GM12878 (cell line): Measurements from ENCODE around the gene BRCA1. TPM values are rescaled to one million over a fixed set of nuclear protein-coding genes. Genes with fewer than 3 reads are reported as not detected.

ENCODE experiments used
- ATAC-seq: fragments of 200-7000 bp; cut with Tn5 transposase; 3 replicates; pipeline ENCODE4 v1.9.1; 2020; ENCODE audit warnings: mild to moderate bottlenecking, moderate library complexity
- BruUV-seq: library from RNA; stranded (reverse); fragments of 400-500 nt; replicated peaks from 2 replicates; lab custom pipeline; 2021; lab: Mats Ljungman, UMichigan
- CTCF ChIA-PET: fragments of 300-600 bp; sonication (Branson Sonifier 250); formaldehyde crosslinking; extraction: SDS; loops from one replicate; lab custom pipeline; 2021; ENCODE audit warnings: inconsistent platforms; lab: Yijun Ruan, JAX
- POLR2A ChIA-PET: fragments of 350-600 bp; formaldehyde crosslinking; extraction: SDS; loops from one replicate; lab custom pipeline; 2021; ENCODE audit warnings: inconsistent platforms; lab: Charles Lee
- RAD21 ChIA-PET: fragments of 300-600 bp; sonication (Branson Sonifier 250); formaldehyde crosslinking; loops from one replicate; lab custom pipeline; 2023; ENCODE audit warnings: antibody characterized with exemption; ENCODE audit not compliant: unreplicated experiment; lab: Charles Lee
- SMC1A ChIA-PET: fragments of 300-600 bp; sonication (Branson Sonifier 250); formaldehyde crosslinking; loops from one replicate; lab custom pipeline; 2023; ENCODE audit not compliant: unreplicated experiment, uncharacterized antibody; lab: Charles Lee
- DNase-seq: peaks from one replicate; pipeline ENCODE4 v3.0.0-alpha.2; 2011; ENCODE audit warnings: low read depth, low spot score
- FAIRE-seq: peaks from 3 replicates; lab custom pipeline; 2011; peaks lifted over from hg19 to GRCh38; lab: Jason Lieb, UNC
- H2AFZ ChIP-seq: 2 replicates; pipeline ENCODE4 v1.6.0; 2011; ENCODE audit warnings: low read depth, low read length, control low read depth; ENCODE audit not compliant: control insufficient read depth
- H3K27ac ChIP-seq: 2 replicates; pipeline ENCODE4 v1.5.1; 2011; ENCODE audit warnings: control low read depth; ENCODE audit not compliant: control insufficient read depth, insufficient read depth
- H3K27me3 ChIP-seq, 2 experiments: replicated peaks in 1 of 2; 2 replicates each; pipeline versions ENCODE4 v1.6.0 to v1.6.1; 2011; ENCODE audit warnings: low read length in 1 of 2; ENCODE audit not compliant: control insufficient read depth in 2 of 2, insufficient read depth in 2 of 2
- H3K36me3 ChIP-seq, 2 experiments: 2 replicates each; pipeline ENCODE4 v1.5.1; 2011; ENCODE audit warnings: low read length in 1 of 2; ENCODE audit not compliant: control insufficient read depth in 2 of 2, insufficient read depth in 2 of 2
- H3K4me1 ChIP-seq: 2 replicates; pipeline ENCODE4 v1.6.1; 2011; ENCODE audit warnings: mild to moderate bottlenecking, low read length, moderate library complexity, mixed read lengths; ENCODE audit not compliant: control insufficient read depth, insufficient read depth
- H3K4me2 ChIP-seq: 2 replicates; pipeline ENCODE4 v1.6.0; 2011; ENCODE audit warnings: control low read depth; ENCODE audit not compliant: control insufficient read depth, insufficient read depth
- H3K4me3 ChIP-seq: fragments of 200-600 bp; sonication (generic); 2 replicates; pipeline ENCODE4 v1.5.1; 2016
- H3K79me2 ChIP-seq: 2 replicates; pipeline ENCODE4 v1.6.0; 2011; ENCODE audit warnings: low read length; ENCODE audit not compliant: control insufficient read depth, insufficient read depth
- H3K9ac ChIP-seq: 2 replicates; pipeline ENCODE4 v1.8.0; 2011; ENCODE audit warnings: low read length, control low read depth, mixed read lengths; ENCODE audit not compliant: control insufficient read depth, insufficient read depth
- H3K9me3 ChIP-seq: replicated peaks from 3 replicates; pipeline ENCODE4 v1.5.1; 2011; ENCODE audit warnings: mild to moderate bottlenecking, low read length; ENCODE audit not compliant: control insufficient read depth, insufficient read depth
- H4K20me1 ChIP-seq: 2 replicates; pipeline ENCODE4 v1.6.0; 2011; ENCODE audit not compliant: control insufficient read depth, insufficient read depth
- BHLHE40 ChIP-seq, 2 experiments: fragments of 450-650 bp in 1 of 2; IDR thresholded peaks; 2 replicates each; pipeline ENCODE4 v1.6.1; 2011 to 2017; ENCODE audit warnings: low read depth in 2 of 2, borderline replicate concordance in 1 of 2, improper control_type of control experiment in 1 of 2, low read length in 1 of 2, mild to moderate bottlenecking in 1 of 2
- HDAC2 ChIP-seq: fragments of 200-600 bp; sonication (generic); IDR thresholded peaks from 2 replicates; pipeline ENCODE4 v1.6.1; 2017
- PAX5 ChIP-seq: IDR thresholded peaks from 2 replicates; pipeline ENCODE4 v1.6.1; 2011; ENCODE audit warnings: low read depth, low read length, borderline replicate concordance
- POLR2AphosphoS5 ChIP-seq: IDR thresholded peaks from 2 replicates; pipeline ENCODE4 v1.6.1; 2011; ENCODE audit warnings: mild to moderate bottlenecking, low read length, inconsistent platforms
- WRNIP1 ChIP-seq: IDR thresholded peaks from 2 replicates; pipeline ENCODE4 v1.6.1; 2011; ENCODE audit warnings: low read depth, low read length, improper control_type of control experiment, borderline replicate concordance
- ZNF24 ChIP-seq: fragments of 450-650 bp; IDR thresholded peaks from 2 replicates; pipeline ENCODE4 v1.6.1; 2017; ENCODE audit warnings: antibody characterized with exemption, mild to moderate bottlenecking
- WGBS: methylation state at CpG from one replicate; pipeline ENCODE4 v1.1.6; 2016; ENCODE audit warnings: low lambda C conversion rate; ENCODE audit not compliant: insufficient replicate concordance, insufficient coverage; ENCODE audit errors: missing lambda C conversion rate; 5-methylcytosine and 5-hydroxymethylcytosine counted together
- in situ Hi-C: fragments of 300-500 bp; cut with MboI; formaldehyde crosslinking; loops from 9 replicates; pipeline ENCODE4 v1.14.3; 2018; ENCODE audit warnings: mixed read lengths
- intact Hi-C: fragments of 100-400 bp; cut with micrococcal nuclease; formaldehyde crosslinking; loops from one replicate; pipeline ENCODE4 v1.14.2; 2022; ENCODE audit not compliant: unreplicated experiment
- polyA plus RNA-seq, 11 experiments: library from polyadenylated mRNA; depleted of rRNA in 4 of 11; unstranded in 6 of 11; stranded (reverse) in 5 of 11; fragments of >200 nt; fragmentation: Nextera tagmentation in 4 of 11; fragmentation: Illumina TruSeq in 1 of 11; extraction: Ambion mirVana in 4 of 11; extraction: Trizol in 1 of 11; gene quantifications; 1 replicate in 1 of 11; 2 replicates in 10 of 11; pipeline versions ENCODE4 v1.2.1 to v1.2.3, GENCODE V29; 2011 to 2016; ENCODE audit warnings: inconsistent platforms in 2 of 11, missing spikeins in 2 of 11, low read depth in 1 of 11
- total RNA-seq, 4 experiments: library from RNA; depleted of rRNA in 3 of 4; stranded (reverse); fragments of >200 nt in 3 of 4; fragmentation: Illumina TruSeq in 1 of 4; extraction: Trizol in 1 of 4; gene quantifications; 2 replicates each; pipeline versions ENCODE4 v1.2.1 to v1.2.3, GENCODE V29; 2013 to 2021
- TF ChIP-seq, protein P1 (sequence below): IDR thresholded peaks from 2 replicates; pipeline ENCODE4 v1.6.1; 2012; ENCODE audit warnings: low read depth, low read length, improper control_type of control experiment

BRCA1 gene
- total and polyA plus RNA-seq, 10 of the 15 experiments (the other 5 are each of a cell fraction or from before 2014, with no cell fraction given), result 16.8 to 71.2 (median 44.2) TPM

DNA sequence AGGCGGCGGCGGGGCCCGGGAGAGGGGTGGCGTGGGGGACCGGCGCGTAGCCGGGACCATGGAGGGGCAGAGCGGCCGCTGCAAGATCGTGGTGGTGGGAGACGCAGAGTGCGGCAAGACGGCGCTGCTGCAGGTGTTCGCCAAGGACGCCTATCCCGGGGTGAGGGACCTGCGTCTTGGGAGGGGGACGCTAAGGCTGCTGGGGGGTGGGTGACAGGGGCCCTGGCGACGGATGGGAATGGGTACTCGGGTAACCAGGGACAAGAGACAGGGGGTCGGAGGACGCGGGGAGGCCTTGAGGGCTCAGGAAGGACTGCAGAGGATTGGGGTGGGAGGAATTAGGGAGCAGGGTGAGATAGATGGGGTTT, 99.9 kb downstream of the BRCA1 start:
- CTCF ChIA-PET, result interaction anchor here (1.3 to 1.9 kb wide), 5 partner anchors 19 to 312 kb away, joined by 3 to 14 read pairs (median 7); partner anchors contain the start of genes IFI35 and RPL27
- H3K4me2 ChIP-seq, result no peak overlapping the region
- no peak overlapping the region for H3K4me3 ChIP-seq
- TF ChIP-seq PAX5 (no peak), POLR2AphosphoS5 (no peak), BHLHE40 (IDR thresholded peaks at IDR 0.05; ENCODE audit: borderline replicate concordance in 1 of 2, low read depth in 2 of 2, low read length in 1 of 2) (no peak), ZNF24 (no peak), HDAC2 (no peak), WRNIP1 (no peak)
- TF ChIP-seq, protein P1, sequence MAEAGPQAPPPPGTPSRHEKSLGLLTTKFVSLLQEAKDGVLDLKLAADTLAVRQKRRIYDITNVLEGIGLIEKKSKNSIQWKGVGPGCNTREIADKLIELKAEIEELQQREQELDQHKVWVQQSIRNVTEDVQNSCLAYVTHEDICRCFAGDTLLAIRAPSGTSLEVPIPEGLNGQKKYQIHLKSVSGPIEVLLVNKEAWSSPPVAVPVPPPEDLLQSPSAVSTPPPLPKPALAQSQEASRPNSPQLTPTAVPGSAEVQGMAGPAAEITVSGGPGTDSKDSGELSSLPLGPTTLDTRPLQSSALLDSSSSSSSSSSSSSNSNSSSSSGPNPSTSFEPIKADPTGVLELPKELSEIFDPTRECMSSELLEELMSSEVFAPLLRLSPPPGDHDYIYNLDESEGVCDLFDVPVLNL, result no peak
- POLR2A ChIA-PET, result interaction anchor here (0.9 kb wide), 1 partner anchor 15 kb away, joined by 3 read pairs; no protein-coding TSS in a partner anchor
- in situ Hi-C loops (loop anchor here (10.0 kb wide), 1 partner anchor 190 kb away; the partner anchor contains the start of gene TMEM106A), intact Hi-C loops (no loop called here)
- ATAC-seq, result no peak
- no peaks in the 10 kb centered on the region for H3K79me2 ChIP-seq
- no TSS peak for BruUV-seq
- WGBS, result 34% methylated on average over 10 of the region's 27 CpGs
- RAD21 ChIA-PET, result interaction anchor here (1.4 kb wide), 2 partner anchors 144 to 309 kb away, joined by 8 to 9 read pairs; no protein-coding TSS in a partner anchor
- H2AFZ ChIP-seq, result no peak overlapping the region
- H3K27ac ChIP-seq, result no peak overlapping the region
- no peaks in the 10 kb centered on the region for H3K36me3 ChIP-seq
- H3K9ac ChIP-seq, result no peak overlapping the region
- DNase-seq, result no peak
- no peaks in the 10 kb centered on the region for H4K20me1 ChIP-seq
- H3K9me3 ChIP-seq, result no peaks in the 10 kb centered on the region
- no peaks in the 10 kb centered on the region for H3K27me3 ChIP-seq
- peaks cover 7% of the 10 kb centered on the region; the same call in 1 of the 2 replicates for H3K4me1 ChIP-seq
- no peak for FAIRE-seq
- SMC1A ChIA-PET, result no interaction called here
